ENCODE data around the gene CDC25A. TPM values are rescaled to one million over a fixed set of nuclear protein-coding genes. Genes with fewer than 3 reads are reported as not detected.
A peak's percentile ranks its signal among the peaks of the same experiment; 100 is the strongest.

Gene CDC25A
- total and polyA plus RNA-seq, 2 of the 13 experiments (the other 11 are each of a cell fraction or from before 2014, with no cell fraction given): 7.9 to 45.4 TPM

DNA sequence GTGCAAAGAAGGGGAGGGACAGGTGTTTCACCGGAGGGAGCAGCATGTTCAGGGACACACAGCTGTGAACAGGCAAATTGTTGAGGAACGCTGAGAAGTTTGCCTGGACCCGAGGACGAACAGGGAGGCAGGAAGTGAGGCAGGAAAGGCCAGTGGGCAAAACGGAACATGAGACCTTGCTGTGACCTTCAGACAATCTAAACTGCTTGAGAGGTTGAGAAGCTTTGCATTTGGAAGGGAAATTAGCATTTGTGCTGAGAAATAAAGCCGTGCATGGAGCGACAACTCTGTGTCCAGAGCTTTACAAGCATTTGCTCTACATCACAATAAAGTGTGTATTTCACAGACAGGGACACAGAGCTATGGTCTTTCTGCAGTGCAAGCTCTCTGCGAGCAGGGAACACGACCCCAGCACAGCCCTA is 47.9 kb downstream of the CDC25A start (continued):
- TF ChIP-seq, protein P1, sequence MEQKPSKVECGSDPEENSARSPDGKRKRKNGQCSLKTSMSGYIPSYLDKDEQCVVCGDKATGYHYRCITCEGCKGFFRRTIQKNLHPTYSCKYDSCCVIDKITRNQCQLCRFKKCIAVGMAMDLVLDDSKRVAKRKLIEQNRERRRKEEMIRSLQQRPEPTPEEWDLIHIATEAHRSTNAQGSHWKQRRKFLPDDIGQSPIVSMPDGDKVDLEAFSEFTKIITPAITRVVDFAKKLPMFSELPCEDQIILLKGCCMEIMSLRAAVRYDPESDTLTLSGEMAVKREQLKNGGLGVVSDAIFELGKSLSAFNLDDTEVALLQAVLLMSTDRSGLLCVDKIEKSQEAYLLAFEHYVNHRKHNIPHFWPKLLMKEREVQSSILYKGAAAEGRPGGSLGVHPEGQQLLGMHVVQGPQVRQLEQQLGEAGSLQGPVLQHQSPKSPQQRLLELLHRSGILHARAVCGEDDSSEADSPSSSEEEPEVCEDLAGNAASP (CRISPR knock-in tag; IDR thresholded peaks at IDR 0.05; ENCODE audit: borderline replicate concordance): no peak
- TF ChIP-seq ZNF558 (CRISPR knock-in tag; IDR thresholded peaks at IDR 0.05; ENCODE audit: borderline replicate concordance): no peak

DNA sequence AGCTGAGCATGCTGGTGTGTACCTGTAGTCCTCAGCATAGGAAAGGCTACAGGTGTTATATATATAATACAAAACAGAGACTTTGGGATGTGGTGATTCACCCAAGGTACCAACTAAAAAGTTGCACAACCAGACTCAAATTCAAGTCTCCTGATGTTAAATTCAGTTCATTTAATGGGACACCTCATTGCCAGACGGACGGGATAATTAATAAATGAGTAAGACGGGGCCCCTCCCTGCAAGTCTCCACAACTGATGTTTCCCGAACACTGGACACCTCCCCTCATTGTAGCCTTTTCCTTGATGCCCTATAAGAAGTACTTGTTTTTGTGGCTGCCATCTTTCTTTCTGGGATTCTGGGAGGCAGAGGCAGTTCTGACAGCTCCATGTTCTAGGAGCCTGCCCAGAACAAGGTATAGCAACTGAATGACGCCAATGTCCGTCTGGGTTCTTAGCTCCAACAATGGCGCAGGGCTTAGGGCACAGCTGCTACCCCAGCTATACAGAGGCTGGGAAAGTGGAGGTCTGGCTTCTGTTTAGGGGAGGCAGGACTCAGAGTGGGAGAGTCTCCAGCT is 50.7 kb downstream of the CDC25A start:
- Histone ChIP-seq H3K27ac (ENCODE audit: extremely low read length, insufficient read depth, low read length) (no peak overlapping the region), H4K20me1 (ENCODE audit: insufficient read depth, low read length) (no peaks in the 10 kb centered on the region), H3K4me3 (replicated peaks in 1 of 3; ENCODE audit: insufficient read depth in 1 of 3, low read depth in 2 of 3, low read length in 3 of 3) (no peak overlapping the region), H3K79me2 (ENCODE audit: insufficient read depth, low read length) (no peaks in the 10 kb centered on the region), H3K9ac (ENCODE audit: insufficient read depth, low read depth, low read length) (no peak overlapping the region), H3K4me1 (ENCODE audit: insufficient read depth, low read length) (peaks cover 38% of the 10 kb centered on the region), H3K36me3 (replicated peaks in 1 of 2; ENCODE audit: control insufficient read depth in 1 of 2, insufficient read depth in 2 of 2, low read length in 2 of 2) (no peaks in the 10 kb centered on the region), H2AFZ (ENCODE audit: low read length) (no peak overlapping the region), H3K9me3 (ENCODE audit: low read length) (no peaks in the 10 kb centered on the region), H3K4me2 (ENCODE audit: low read depth, low read length) (no peak overlapping the region), H3K27me3 (ENCODE audit: control insufficient read depth in 1 of 2, insufficient read depth in 2 of 2, low read length in 2 of 2) (0 out of 5 replicates have a peak, but pooled peaks cover 0 to 7% of the 10 kb centered on the region in 2 experiments)
- in situ Hi-C loops (cut with HindIII; ENCODE audit: extremely low pct_ligation_motif_present, low pct_unique_long_range_greater_than_20kb): no loop called here
- ATAC-seq: no peak
- POLR2A ChIA-PET: no interaction called here
- TF ChIP-seq ZNF160 (CRISPR knock-in tag; IDR thresholded peaks at IDR 0.05) (no peak), ZNF343 (CRISPR knock-in tag; IDR thresholded peaks at IDR 0.05) (peak; percentile 93)
- intact Hi-C loops (cut with micrococcal nuclease; ENCODE audit: unreplicated experiment): loop anchor here (5.0 kb wide), 1 partner anchor 205 kb away; no protein-coding TSS in a partner anchor
- DNase-seq (ENCODE audit: low spot score): no peak
- no TSS peak for BruUV-seq (replicated peaks)
- WGBS (ENCODE audit: low lambda C conversion rate): 70% methylated on average over 4 of the region's 7 CpGs
- FAIRE-seq: no peak
- CTCF ChIA-PET (ENCODE audit: low intra/inter-chr PET ratio, low total read pairs): no interaction called here
